ENCODE measurements around the gene CASK. TPM values are rescaled to one million over a fixed set of nuclear protein-coding genes. Genes with fewer than 3 reads are reported as not detected.

CASK gene
- total and polyA plus RNA-seq, 2 of the 13 experiments (the other 11 are each of a cell fraction or from before 2014, with no cell fraction given), result 14.5 to 16.0 TPM

DNA sequence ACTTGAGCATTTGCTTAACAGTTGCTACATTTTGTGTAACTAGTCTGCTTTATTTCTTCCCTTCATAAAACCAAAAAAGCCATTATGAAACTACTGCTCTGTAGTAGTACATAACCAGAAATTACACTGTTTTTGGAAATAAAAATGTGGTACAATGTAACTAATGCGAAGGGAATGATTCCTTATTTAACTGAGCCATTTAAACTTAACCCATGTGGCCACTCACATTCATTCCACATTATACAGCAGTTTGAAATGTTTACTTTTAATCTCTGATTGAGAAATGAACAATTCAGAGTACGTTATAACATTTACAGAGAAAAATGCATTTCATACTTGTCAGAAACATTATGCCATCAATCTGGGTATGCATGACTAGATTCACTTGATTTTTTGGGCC lies 382.0 kb downstream of the CASK start:
- H3K79me2 ChIP-seq (ENCODE audit: insufficient read depth, low read length), result no peaks in the 10 kb centered on the region
- ATAC-seq, result no peak
- H3K36me3 ChIP-seq (replicated peaks in 1 of 2; ENCODE audit: control insufficient read depth in 1 of 2, insufficient read depth in 2 of 2, low read length in 2 of 2), result no peaks in the 10 kb centered on the region
- no peaks in the 10 kb centered on the region for H3K4me1 ChIP-seq (ENCODE audit: insufficient read depth, low read length)
- CTCF ChIA-PET (ENCODE audit: low intra/inter-chr PET ratio, low total read pairs), result no interaction called here
- FAIRE-seq, result no peak
- POLR2A ChIA-PET, result no interaction called here
- intact Hi-C loops (cut with micrococcal nuclease; ENCODE audit: unreplicated experiment) (no loop called here), in situ Hi-C loops (cut with HindIII; ENCODE audit: extremely low pct_ligation_motif_present, low pct_unique_long_range_greater_than_20kb) (no loop called here)
- no peak overlapping the region for H3K27ac ChIP-seq (ENCODE audit: extremely low read length, insufficient read depth, low read length)
- H3K9me3 ChIP-seq (ENCODE audit: low read length), result no peaks in the 10 kb centered on the region
- no TSS peak for BruUV-seq (replicated peaks)
- H4K20me1 ChIP-seq (ENCODE audit: insufficient read depth, low read length), result no peaks in the 10 kb centered on the region
- no peak overlapping the region for H2AFZ ChIP-seq (ENCODE audit: low read length)
- DNase-seq (ENCODE audit: low spot score), result no peak
- H3K4me2 ChIP-seq (ENCODE audit: low read depth, low read length), result no peak overlapping the region
- no peaks in the 10 kb centered on the region for H3K27me3 ChIP-seq (ENCODE audit: control insufficient read depth in 1 of 2, insufficient read depth in 2 of 2, low read length in 2 of 2)
- no peak overlapping the region for H3K4me3 ChIP-seq (replicated peaks in 1 of 3; ENCODE audit: insufficient read depth in 1 of 3, low read depth in 2 of 3, low read length in 3 of 3)
- no peak for TF ChIP-seq RBM39 (IDR thresholded peaks at IDR 0.05; ENCODE audit: low read depth, low read length, poor library complexity, severe bottlenecking)
- no peak for TF ChIP-seq TBX3 (IDR thresholded peaks at IDR 0.05; ENCODE audit: borderline replicate concordance)
- TF ChIP-seq ZBTB1 (CRISPR knock-in tag; IDR thresholded peaks at IDR 0.05; ENCODE audit: borderline replicate concordance), result no peak
- no peak for TF ChIP-seq ZNF607 (CRISPR knock-in tag; IDR thresholded peaks at IDR 0.05; ENCODE audit: borderline replicate concordance)
- no peak for TF ChIP-seq ZNF333 (CRISPR knock-in tag; IDR thresholded peaks at IDR 0.05; ENCODE audit: borderline replicate concordance)
- TF ChIP-seq ZNF142 (CRISPR knock-in tag; IDR thresholded peaks at IDR 0.05), result no peak
- no peak for TF ChIP-seq ZNF780A (CRISPR knock-in tag; IDR thresholded peaks at IDR 0.05)
- TF ChIP-seq, protein P1, sequence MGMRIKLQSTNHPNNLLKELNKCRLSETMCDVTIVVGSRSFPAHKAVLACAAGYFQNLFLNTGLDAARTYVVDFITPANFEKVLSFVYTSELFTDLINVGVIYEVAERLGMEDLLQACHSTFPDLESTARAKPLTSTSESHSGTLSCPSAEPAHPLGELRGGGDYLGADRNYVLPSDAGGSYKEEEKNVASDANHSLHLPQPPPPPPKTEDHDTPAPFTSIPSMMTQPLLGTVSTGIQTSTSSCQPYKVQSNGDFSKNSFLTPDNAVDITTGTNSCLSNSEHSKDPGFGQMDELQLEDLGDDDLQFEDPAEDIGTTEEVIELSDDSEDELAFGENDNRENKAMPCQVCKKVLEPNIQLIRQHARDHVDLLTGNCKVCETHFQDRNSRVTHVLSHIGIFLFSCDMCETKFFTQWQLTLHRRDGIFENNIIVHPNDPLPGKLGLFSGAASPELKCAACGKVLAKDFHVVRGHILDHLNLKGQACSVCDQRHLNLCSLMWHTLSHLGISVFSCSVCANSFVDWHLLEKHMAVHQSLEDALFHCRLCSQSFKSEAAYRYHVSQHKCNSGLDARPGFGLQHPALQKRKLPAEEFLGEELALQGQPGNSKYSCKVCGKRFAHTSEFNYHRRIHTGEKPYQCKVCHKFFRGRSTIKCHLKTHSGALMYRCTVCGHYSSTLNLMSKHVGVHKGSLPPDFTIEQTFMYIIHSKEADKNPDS (CRISPR knock-in tag; IDR thresholded peaks at IDR 0.05), result no peak
- no peak for TF ChIP-seq HNF4A (CRISPR knock-in tag; IDR thresholded peaks at IDR 0.05)
- TF ChIP-seq SKIL (CRISPR knock-in tag; IDR thresholded peaks at IDR 0.05; ENCODE audit: borderline replicate concordance), result no peak
- TF ChIP-seq, protein P2, sequence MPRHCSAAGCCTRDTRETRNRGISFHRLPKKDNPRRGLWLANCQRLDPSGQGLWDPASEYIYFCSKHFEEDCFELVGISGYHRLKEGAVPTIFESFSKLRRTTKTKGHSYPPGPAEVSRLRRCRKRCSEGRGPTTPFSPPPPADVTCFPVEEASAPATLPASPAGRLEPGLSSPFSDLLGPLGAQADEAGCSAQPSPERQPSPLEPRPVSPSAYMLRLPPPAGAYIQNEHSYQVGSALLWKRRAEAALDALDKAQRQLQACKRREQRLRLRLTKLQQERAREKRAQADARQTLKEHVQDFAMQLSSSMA (CRISPR knock-in tag; IDR thresholded peaks at IDR 0.05), result no peak
- WGBS (ENCODE audit: low lambda C conversion rate), result 91% methylated on average over 2 of the region's 2 CpGs
- H3K9ac ChIP-seq (ENCODE audit: insufficient read depth, low read depth, low read length), result no peak overlapping the region

All from HepG2 (cell line).